PC-3 (cell line): Measurements from ENCODE around the gene FAM136A. TPM values are rescaled to one million over a fixed set of nuclear protein-coding genes. Genes with fewer than 3 reads are reported as not detected.

Experiments used
- ATAC-seq: fragments of 200-7000 bp; cut with Tn5 transposase; 2 replicates; pipeline ENCODE4 v1.9.1; 2020; ENCODE audit warnings: mild to moderate bottlenecking, moderate library complexity
- BruUV-seq: library from RNA; stranded (reverse); fragments of 400-500 nt; replicated peaks from 2 replicates; lab custom pipeline; 2021; lab: Mats Ljungman, UMichigan
- CTCF ChIA-PET: fragments of 300-600 bp; sonication (Branson Sonifier 250); formaldehyde crosslinking; loops from one replicate; lab custom pipeline; 2022; ENCODE audit warnings: antibody characterized with exemption; lab: Charles Lee
- POLR2A ChIA-PET: fragments of 300-600 bp; sonication (Branson Sonifier 250); formaldehyde crosslinking; loops from one replicate; lab custom pipeline; 2022; ENCODE audit warnings: antibody characterized with exemption; ENCODE audit not compliant: unreplicated experiment; lab: Charles Lee
- DNase-seq: peaks from one replicate; pipeline ENCODE4 v3.0.0-alpha.2; 2015
- H2AFZ ChIP-seq: fragments of 300-600 bp; sonication (generic); 2 replicates; pipeline ENCODE4 v1.6.0; 2016; ENCODE audit warnings: antibody characterized with exemption, low read length
- H3F3A ChIP-seq: fragments of 300-600 bp; sonication (generic); one replicate; pipeline ENCODE4 v1.6.0; 2017; ENCODE audit warnings: antibody characterized with exemption, low read length, control low read depth, mild to moderate bottlenecking; ENCODE audit not compliant: unreplicated experiment
- H3K27ac ChIP-seq: fragments of 300-600 bp; sonication (generic); 2 replicates; pipeline ENCODE4 v1.5.1; 2016; ENCODE audit warnings: mild to moderate bottlenecking, low read length
- H3K27me3 ChIP-seq: fragments of 300-600 bp; sonication (generic); 2 replicates; pipeline ENCODE4 v1.6.1; 2016; ENCODE audit warnings: low read length, mixed read lengths
- H3K36me3 ChIP-seq: fragments of 300-600 bp; sonication (generic); 2 replicates; pipeline ENCODE4 v1.6.1; 2016; ENCODE audit warnings: low read depth, mixed run types, low read length, mixed read lengths
- H3K4me1 ChIP-seq: fragments of 300-600 bp; sonication (generic); 2 replicates; pipeline ENCODE4 v1.5.1; 2016; ENCODE audit warnings: low read length; ENCODE audit not compliant: insufficient read depth
- H3K4me2 ChIP-seq: fragments of 300-600 bp; sonication (generic); 2 replicates; pipeline ENCODE4 v1.6.0; 2016; ENCODE audit warnings: low read length
- H3K4me3 ChIP-seq: fragments of 300-600 bp; sonication (generic); 2 replicates; pipeline ENCODE4 v1.5.1; 2016; ENCODE audit warnings: mild to moderate bottlenecking, low read length, mixed read lengths
- H3K79me2 ChIP-seq: fragments of 300-600 bp; sonication (generic); 2 replicates; pipeline ENCODE4 v1.6.1; 2017; ENCODE audit warnings: low read length, mixed read lengths
- H3K9ac ChIP-seq: fragments of 300-600 bp; sonication (generic); 2 replicates; pipeline ENCODE4 v1.6.0; 2016; ENCODE audit warnings: mild to moderate bottlenecking, low read length
- H3K9me2 ChIP-seq: fragments of 300-600 bp; sonication (generic); replicated peaks from 2 replicates; pipeline ENCODE4 v1.6.1; 2016; ENCODE audit warnings: mixed run types, low read length, mixed read lengths
- H3K9me3 ChIP-seq: fragments of 300-600 bp; sonication (generic); 2 replicates; pipeline ENCODE4 v1.6.1; 2016; ENCODE audit warnings: low read length, mixed read lengths
- H4K20me1 ChIP-seq: fragments of 300-600 bp; sonication (generic); 2 replicates; pipeline ENCODE4 v1.6.1; 2016; ENCODE audit warnings: low read length, mixed read lengths
- EZH2 ChIP-seq: fragments of 300-600 bp; sonication (generic); IDR thresholded peaks from one replicate; pipeline ENCODE4 v1.6.1; 2017; ENCODE audit warnings: antibody characterized with exemption, mild to moderate bottlenecking, low read length; ENCODE audit not compliant: unreplicated experiment
- EZH2phosphoT487 ChIP-seq: fragments of 300-600 bp; sonication (generic); IDR thresholded peaks from 2 replicates; pipeline ENCODE4 v1.6.1; 2018; ENCODE audit warnings: mild to moderate bottlenecking, antibody characterized with exemption, low read length, borderline replicate concordance
- intact Hi-C: fragments of 100-400 bp; cut with micrococcal nuclease; formaldehyde crosslinking; loops from 2 replicates; pipeline ENCODE4 v1.9.0; 2023
- total RNA-seq: library from RNA; depleted of rRNA; stranded (reverse); fragments of >200 nt; gene quantifications from 2 replicates; pipeline ENCODE4 v1.2.3, GENCODE V29; 2014
- TF ChIP-seq, protein P1 (sequence below): fragments of 300-600 bp; sonication (generic); conservative IDR thresholded peaks from 2 replicates; pipeline ENCODE4 v1.5.1; 2017; ENCODE audit warnings: antibody characterized with exemption, low read depth, mild to moderate bottlenecking, low read length

Gene FAM136A
- total RNA-seq, 1 experiment from 2014 or later: 67.6 TPM

DNA sequence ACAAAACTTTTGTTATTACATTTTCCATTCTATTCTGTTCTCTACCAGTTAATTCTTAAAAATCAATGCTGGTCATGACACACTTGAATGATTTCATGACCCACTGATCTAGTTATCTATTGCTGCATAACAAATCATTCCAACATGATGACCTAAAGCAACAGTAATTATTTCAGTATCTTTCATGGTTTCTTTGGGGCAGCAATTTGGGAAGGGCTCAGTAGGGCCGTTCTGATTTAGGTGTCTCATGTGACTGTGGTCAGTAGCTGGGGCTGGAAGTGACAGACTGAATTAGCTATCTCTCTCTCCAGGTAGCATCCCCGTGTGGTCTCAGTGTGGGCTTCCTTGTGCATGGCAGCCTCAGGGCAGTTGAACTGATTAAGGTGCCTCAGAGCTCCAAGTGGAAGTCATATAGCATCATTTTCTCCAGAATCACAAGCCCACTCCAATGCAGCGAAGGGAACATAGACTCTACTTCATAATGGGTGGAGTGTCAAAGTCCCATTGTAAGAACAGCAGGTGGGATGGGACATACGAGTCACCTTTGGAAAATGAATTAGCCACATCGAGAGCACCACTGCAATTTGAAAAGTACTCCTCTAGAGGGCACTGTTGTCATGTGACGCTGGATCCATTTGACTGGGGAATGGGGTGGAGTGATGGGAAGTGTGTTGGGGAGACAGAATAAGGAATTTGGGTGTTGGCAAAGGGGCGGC is 39.1 kb upstream of the FAM136A start:
- H3K4me1 ChIP-seq: peaks cover 33% of the 10 kb centered on the region
- ChIA-PET POLR2A (no interaction called here), CTCF (interaction anchor here (2.1 kb wide), 1 partner anchor 276 kb away, joined by 5 read pairs; no protein-coding TSS in a partner anchor)
- no TSS peak for BruUV-seq
- no peaks in the 10 kb centered on the region for H3F3A ChIP-seq
- H3K4me2 ChIP-seq: peak overlapping the region; percentile 16; the same call in 1 of the 2 replicates
- H3K27me3 ChIP-seq: no peaks in the 10 kb centered on the region
- H3K4me3 ChIP-seq: no peak overlapping the region
- H2AFZ ChIP-seq: 0 out of 2 replicates have a peak overlapping the region, but pooled peaks have one; percentile 23
- TF ChIP-seq EZH2: no peak
- no peak for TF ChIP-seq EZH2phosphoT487
- TF ChIP-seq, protein P1, sequence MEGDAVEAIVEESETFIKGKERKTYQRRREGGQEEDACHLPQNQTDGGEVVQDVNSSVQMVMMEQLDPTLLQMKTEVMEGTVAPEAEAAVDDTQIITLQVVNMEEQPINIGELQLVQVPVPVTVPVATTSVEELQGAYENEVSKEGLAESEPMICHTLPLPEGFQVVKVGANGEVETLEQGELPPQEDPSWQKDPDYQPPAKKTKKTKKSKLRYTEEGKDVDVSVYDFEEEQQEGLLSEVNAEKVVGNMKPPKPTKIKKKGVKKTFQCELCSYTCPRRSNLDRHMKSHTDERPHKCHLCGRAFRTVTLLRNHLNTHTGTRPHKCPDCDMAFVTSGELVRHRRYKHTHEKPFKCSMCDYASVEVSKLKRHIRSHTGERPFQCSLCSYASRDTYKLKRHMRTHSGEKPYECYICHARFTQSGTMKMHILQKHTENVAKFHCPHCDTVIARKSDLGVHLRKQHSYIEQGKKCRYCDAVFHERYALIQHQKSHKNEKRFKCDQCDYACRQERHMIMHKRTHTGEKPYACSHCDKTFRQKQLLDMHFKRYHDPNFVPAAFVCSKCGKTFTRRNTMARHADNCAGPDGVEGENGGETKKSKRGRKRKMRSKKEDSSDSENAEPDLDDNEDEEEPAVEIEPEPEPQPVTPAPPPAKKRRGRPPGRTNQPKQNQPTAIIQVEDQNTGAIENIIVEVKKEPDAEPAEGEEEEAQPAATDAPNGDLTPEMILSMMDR: peak; percentile 95
- no peaks in the 10 kb centered on the region for H3K9me3 ChIP-seq
- no peaks in the 10 kb centered on the region for H4K20me1 ChIP-seq
- H3K27ac ChIP-seq: no peak overlapping the region
- no peaks in the 10 kb centered on the region for H3K79me2 ChIP-seq
- H3K36me3 ChIP-seq: no peaks in the 10 kb centered on the region
- ATAC-seq (peak; percentile 75), DNase-seq (peak; percentile 88)
- no peaks in the 10 kb centered on the region for H3K9me2 ChIP-seq
- intact Hi-C loops: loop anchor here (1.0 to 5.0 kb wide), 4 partner anchors 141 to 307 kb away; partner anchors contain the start of gene TGFA
- H3K9ac ChIP-seq: no peak overlapping the region

DNA sequence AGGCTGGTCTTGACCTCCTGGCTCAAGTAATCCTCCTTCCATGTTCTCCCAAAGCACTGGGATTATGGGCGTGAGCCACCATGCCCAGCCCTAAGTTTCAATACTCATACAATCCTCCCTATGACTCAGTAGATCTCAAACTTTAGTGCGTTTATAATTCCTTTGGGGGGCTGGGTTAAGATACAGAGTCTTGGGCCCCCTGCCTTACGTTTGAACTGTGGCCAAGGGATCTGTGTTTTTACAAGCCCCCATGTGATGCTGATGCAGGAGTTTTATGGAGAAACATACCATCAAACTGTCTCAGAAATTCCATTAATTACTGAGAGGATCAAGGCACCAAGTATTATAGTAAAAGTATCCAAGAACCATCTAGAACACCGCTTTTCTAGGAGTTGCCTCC is 38.2 kb upstream of the FAM136A start:
- H3K79me2 ChIP-seq: no peaks in the 10 kb centered on the region
- no peaks in the 10 kb centered on the region for H3K9me3 ChIP-seq
- no peak overlapping the region for H3K4me3 ChIP-seq
- no peak overlapping the region for H3K27ac ChIP-seq
- intact Hi-C loops: loop anchor here (5.0 kb wide), 1 partner anchor 142 kb away; no protein-coding TSS in a partner anchor
- H2AFZ ChIP-seq: no peak overlapping the region
- H3K4me1 ChIP-seq: peaks cover 33% of the 10 kb centered on the region
- BruUV-seq: no TSS peak
- no peak overlapping the region for H3K4me2 ChIP-seq
- H3F3A ChIP-seq: no peaks in the 10 kb centered on the region
- H3K9ac ChIP-seq: no peak overlapping the region
- no peaks in the 10 kb centered on the region for H3K36me3 ChIP-seq
- no peak for ATAC-seq
- no peaks in the 10 kb centered on the region for H3K27me3 ChIP-seq
- ChIA-PET POLR2A (no interaction called here), CTCF (no interaction called here)
- H3K9me2 ChIP-seq: no peaks in the 10 kb centered on the region
- TF ChIP-seq, protein P1: no peak
- TF ChIP-seq EZH2phosphoT487 (no peak), EZH2 (no peak)
- DNase-seq: no peak
- H4K20me1 ChIP-seq: no peaks in the 10 kb centered on the region

DNA sequence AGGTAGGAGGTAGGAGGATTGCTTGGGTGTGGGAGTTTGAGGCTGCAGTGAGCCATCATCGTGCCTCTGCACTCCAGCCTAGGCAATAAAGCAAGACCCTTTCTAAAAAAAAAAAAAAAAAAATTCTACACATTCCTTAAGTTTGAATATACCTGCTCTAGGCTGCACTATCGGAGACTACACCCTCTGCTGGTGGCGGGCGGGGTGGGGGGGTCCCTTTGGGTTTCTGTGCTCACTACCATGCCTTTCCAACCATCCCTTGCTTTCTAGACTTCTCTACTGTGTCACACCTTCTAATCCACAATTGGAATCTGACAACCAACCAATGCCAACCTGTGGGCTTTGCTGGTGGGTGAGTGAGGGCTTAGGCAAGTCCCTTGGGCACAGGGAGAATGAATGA is 34.7 kb upstream of the FAM136A start:
- TF ChIP-seq EZH2: no peak
- TF ChIP-seq EZH2phosphoT487: no peak
- TF ChIP-seq, protein P1: no peak
- no TSS peak for BruUV-seq
- CTCF ChIA-PET: no interaction called here

More for the DNA sequence above, 34.7 kb upstream of the FAM136A start:
- POLR2A ChIA-PET: no interaction called here
- Histone ChIP-seq H3K4me1 (peaks cover 13% of the 10 kb centered on the region), H4K20me1 (no peaks in the 10 kb centered on the region), H3K4me3 (no peak overlapping the region), H3F3A (no peaks in the 10 kb centered on the region), H2AFZ (no peak overlapping the region), H3K79me2 (no peaks in the 10 kb centered on the region), H3K4me2 (no peak overlapping the region), H3K9me2 (no peaks in the 10 kb centered on the region), H3K27me3 (no peaks in the 10 kb centered on the region), H3K27ac (no peak overlapping the region), H3K36me3 (no peaks in the 10 kb centered on the region), H3K9me3 (no peaks in the 10 kb centered on the region), H3K9ac (no peak overlapping the region)
- no peak for ATAC-seq
- intact Hi-C loops: loop anchor here (1.0 kb wide), 1 partner anchor 32 kb away; no protein-coding TSS in a partner anchor
- DNase-seq: no peak
